ENCODE data around the gene HAUS5. TPM values are rescaled to one million over a fixed set of nuclear protein-coding genes. Genes with fewer than 3 reads are reported as not detected.
"Not testable (repeated sequence)": the region's sequence is repeated elsewhere in the genome, so short reads cannot be mapped to it uniquely, and the experiment has no call there.

Gene HAUS5
- total and polyA plus RNA-seq, 2 experiments from 2014 or later, result 4.9 to 12.6 TPM

GRCh38 chr19:35650581-35650980, 38.0 kb downstream of the HAUS5 start:
- Histone ChIP-seq H2AFZ (no peak overlapping the region), H3K4me1 (ENCODE audit: insufficient read depth) (peaks cover 4% of the 10 kb centered on the region), H3K4me3 (no peak overlapping the region), H3K79me2 (peaks cover 36% of the 10 kb centered on the region), H3K9me3 (ENCODE audit: low read depth) (no peaks in the 10 kb centered on the region), H3K27me3 (no peaks in the 10 kb centered on the region), H4K20me1 (ENCODE audit: insufficient read depth, poor library complexity, severe bottlenecking) (peaks cover 4% of the 10 kb centered on the region), H3K4me2 (no peak overlapping the region), H3K9me2 (replicated peaks; ENCODE audit: insufficient read depth) (no peaks in the 10 kb centered on the region), H3K27ac (no peak overlapping the region), H3K36me3 (replicated peaks; ENCODE audit: insufficient read depth, low read depth) (no peaks in the 10 kb centered on the region)
- TF ChIP-seq CTCF (IDR thresholded peaks at IDR 0.05; ENCODE audit: poor library complexity) (no peak), EZH2phosphoT487 (IDR thresholded peaks at IDR 0.05; ENCODE audit: low read depth, severe bottlenecking, unreplicated experiment) (no peak), EZH2 (IDR thresholded peaks at IDR 0.05; ENCODE audit: borderline replicate concordance) (no peak)
- DNase-seq (ENCODE audit: low spot score), result no peak
- WGBS (ENCODE audit: low lambda C conversion rate, missing lambda C conversion rate), result 94% methylated on average over 9 of the region's 9 CpGs

- not testable (repeated sequence) for H3K27me3 ChIP-seq; H3K9me3 ChIP-seq (ENCODE audit: low read depth); H3K36me3 ChIP-seq (replicated peaks; ENCODE audit: insufficient read depth, low read depth); H2AFZ ChIP-seq; H4K20me1 ChIP-seq (ENCODE audit: insufficient read depth, poor library complexity, severe bottlenecking); H3K4me2 ChIP-seq; DNase-seq (ENCODE audit: low spot score); H3K27ac ChIP-seq; H3K4me1 ChIP-seq (ENCODE audit: insufficient read depth); H3K9me2 ChIP-seq (replicated peaks; ENCODE audit: insufficient read depth); H3K4me3 ChIP-seq
- peaks cover 21% of the 10 kb centered on the region for H3K79me2 ChIP-seq
- WGBS (ENCODE audit: low lambda C conversion rate, missing lambda C conversion rate), result 91% methylated on average over 6 of the region's 6 CpGs
Observed at GRCh38 chr19:35654828-35655227, 42.3 kb downstream of the HAUS5 start.

GRCh38 chr19:35655600-35655999, 43.1 kb downstream of the HAUS5 start:
- Histone ChIP-seq H3K4me2 (no peak overlapping the region), H3K4me1 (ENCODE audit: insufficient read depth) (no peaks in the 10 kb centered on the region), H4K20me1 (ENCODE audit: insufficient read depth, poor library complexity, severe bottlenecking) (no peaks in the 10 kb centered on the region), H3K9me2 (replicated peaks; ENCODE audit: insufficient read depth) (no peaks in the 10 kb centered on the region), H3K36me3 (replicated peaks; ENCODE audit: insufficient read depth, low read depth) (no peaks in the 10 kb centered on the region), H3K9me3 (ENCODE audit: low read depth) (no peaks in the 10 kb centered on the region), H3K27ac (no peak overlapping the region), H3K27me3 (no peaks in the 10 kb centered on the region), H2AFZ (no peak overlapping the region), H3K79me2 (peaks cover 14% of the 10 kb centered on the region), H3K4me3 (no peak overlapping the region)
- TF ChIP-seq EZH2 (IDR thresholded peaks at IDR 0.05; ENCODE audit: borderline replicate concordance) (no peak), EZH2phosphoT487 (IDR thresholded peaks at IDR 0.05; ENCODE audit: low read depth, severe bottlenecking, unreplicated experiment) (no peak), CTCF (IDR thresholded peaks at IDR 0.05; ENCODE audit: poor library complexity) (no peak)
- 100% methylated on average over 1 of the region's 4 CpGs for WGBS (ENCODE audit: low lambda C conversion rate, missing lambda C conversion rate)
- DNase-seq (ENCODE audit: low spot score), result no peak

- H3K36me3 ChIP-seq (replicated peaks; ENCODE audit: insufficient read depth, low read depth), result no peaks in the 10 kb centered on the region
- no peak for TF ChIP-seq EZH2 (IDR thresholded peaks at IDR 0.05; ENCODE audit: borderline replicate concordance)
- no peak for TF ChIP-seq EZH2phosphoT487 (IDR thresholded peaks at IDR 0.05; ENCODE audit: low read depth, severe bottlenecking, unreplicated experiment)
- TF ChIP-seq CTCF (IDR thresholded peaks at IDR 0.05; ENCODE audit: poor library complexity), result no peak
Observed at GRCh38 chr19:35656700-35657099, 44.2 kb downstream of the HAUS5 start.

More at GRCh38 chr19:35656700-35657099, 44.2 kb downstream of the HAUS5 start:
- Histone ChIP-seq H3K27ac (no peak overlapping the region), H3K27me3 (no peaks in the 10 kb centered on the region), H3K4me3 (no peak overlapping the region), H2AFZ (no peak overlapping the region), H3K9me2 (replicated peaks; ENCODE audit: insufficient read depth) (no peaks in the 10 kb centered on the region), H3K79me2 (peaks cover 3% of the 10 kb centered on the region), H3K4me1 (ENCODE audit: insufficient read depth) (no peaks in the 10 kb centered on the region), H3K4me2 (no peak overlapping the region), H3K9me3 (ENCODE audit: low read depth) (no peaks in the 10 kb centered on the region), H4K20me1 (ENCODE audit: insufficient read depth, poor library complexity, severe bottlenecking) (no peaks in the 10 kb centered on the region)
- 93% methylated on average over 6 of the region's 6 CpGs for WGBS (ENCODE audit: low lambda C conversion rate, missing lambda C conversion rate)
- DNase-seq (ENCODE audit: low spot score), result no peak
